ENCODE results near the gene MRGPRD.

MRGPRD gene

DNA sequence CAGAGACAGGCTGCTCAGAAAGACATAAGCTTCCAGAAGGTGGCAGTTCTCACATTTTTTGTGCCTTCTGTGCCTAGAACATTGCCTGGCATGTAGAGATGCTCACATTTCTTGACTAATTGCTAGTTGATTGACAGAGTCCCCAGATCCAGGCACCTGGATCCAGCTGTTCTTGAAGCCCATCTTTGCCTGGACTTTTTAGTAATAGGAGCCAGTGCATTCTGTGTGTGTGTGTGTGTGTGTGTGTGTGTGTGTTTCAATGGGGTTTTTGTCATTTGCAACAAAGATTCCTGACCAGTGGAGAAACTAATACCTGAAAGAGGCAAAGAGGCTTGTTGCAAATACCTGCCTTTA, 17.2 kb upstream of the MRGPRD start:
- TF ChIP-seq, protein P1, sequence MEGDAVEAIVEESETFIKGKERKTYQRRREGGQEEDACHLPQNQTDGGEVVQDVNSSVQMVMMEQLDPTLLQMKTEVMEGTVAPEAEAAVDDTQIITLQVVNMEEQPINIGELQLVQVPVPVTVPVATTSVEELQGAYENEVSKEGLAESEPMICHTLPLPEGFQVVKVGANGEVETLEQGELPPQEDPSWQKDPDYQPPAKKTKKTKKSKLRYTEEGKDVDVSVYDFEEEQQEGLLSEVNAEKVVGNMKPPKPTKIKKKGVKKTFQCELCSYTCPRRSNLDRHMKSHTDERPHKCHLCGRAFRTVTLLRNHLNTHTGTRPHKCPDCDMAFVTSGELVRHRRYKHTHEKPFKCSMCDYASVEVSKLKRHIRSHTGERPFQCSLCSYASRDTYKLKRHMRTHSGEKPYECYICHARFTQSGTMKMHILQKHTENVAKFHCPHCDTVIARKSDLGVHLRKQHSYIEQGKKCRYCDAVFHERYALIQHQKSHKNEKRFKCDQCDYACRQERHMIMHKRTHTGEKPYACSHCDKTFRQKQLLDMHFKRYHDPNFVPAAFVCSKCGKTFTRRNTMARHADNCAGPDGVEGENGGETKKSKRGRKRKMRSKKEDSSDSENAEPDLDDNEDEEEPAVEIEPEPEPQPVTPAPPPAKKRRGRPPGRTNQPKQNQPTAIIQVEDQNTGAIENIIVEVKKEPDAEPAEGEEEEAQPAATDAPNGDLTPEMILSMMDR (IDR thresholded peaks at IDR 0.05; ENCODE audit: low read depth, low read length, missing control alignments): no peak
- no peak for DNase-seq (ENCODE audit: low read depth)
- H3K4me3 ChIP-seq (ENCODE audit: low read depth, low read length): no peak overlapping the region

- no peak overlapping the region for H3K4me3 ChIP-seq (ENCODE audit: low read depth, low read length)
- no peak for DNase-seq (ENCODE audit: low read depth)
These were observed 16.6 kb upstream of the MRGPRD start for GRCh38 chr11:68997124-68997994.

DNA sequence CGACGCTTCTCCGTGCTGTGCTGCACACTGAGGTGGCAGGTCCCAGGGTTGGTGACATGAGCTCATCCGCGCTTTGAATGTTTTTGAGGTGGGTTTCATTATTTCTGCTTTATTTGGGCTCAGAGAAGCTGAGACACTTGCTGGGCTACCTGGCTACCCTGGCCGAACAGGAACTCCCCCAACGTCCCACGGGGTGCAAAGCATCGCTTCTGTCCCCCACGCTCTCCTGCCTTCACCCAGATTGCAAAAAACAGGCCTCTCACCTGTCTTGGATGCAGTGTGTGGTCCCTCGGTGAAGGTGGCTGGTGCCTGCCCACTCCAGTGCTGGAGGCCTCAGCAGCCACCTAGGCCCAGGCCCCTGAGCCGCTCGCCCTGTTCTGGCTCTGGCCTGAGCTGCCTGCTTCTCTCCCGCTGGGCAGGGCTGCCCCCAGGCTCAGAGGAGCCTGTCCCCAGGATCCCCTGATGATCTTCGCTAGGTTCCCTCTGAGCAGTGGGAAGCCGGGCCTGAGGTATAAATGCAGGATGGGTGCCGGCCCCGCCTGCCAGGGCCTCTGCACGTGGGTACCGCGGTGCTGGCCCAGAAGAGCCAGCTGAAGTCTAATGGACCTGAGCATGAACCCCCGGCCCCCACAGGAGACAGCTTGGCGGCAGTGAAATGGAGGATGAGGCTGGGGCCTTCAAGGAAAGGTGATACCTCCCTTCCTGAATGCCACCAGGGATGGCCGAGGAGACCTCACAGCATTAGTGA, 15.8 kb upstream of the MRGPRD start:
- DNase-seq (ENCODE audit: low read depth): no peak
- TF ChIP-seq, protein P1 (IDR thresholded peaks at IDR 0.05; ENCODE audit: low read depth, low read length, missing control alignments): no peak
- no peak overlapping the region for H3K4me3 ChIP-seq (ENCODE audit: low read depth, low read length)

More at GRCh38 chr11:68997124-68997994, 16.6 kb upstream of the MRGPRD start:
- TF ChIP-seq, protein P1 (IDR thresholded peaks at IDR 0.05; ENCODE audit: low read depth, low read length, missing control alignments): no peak

DNA sequence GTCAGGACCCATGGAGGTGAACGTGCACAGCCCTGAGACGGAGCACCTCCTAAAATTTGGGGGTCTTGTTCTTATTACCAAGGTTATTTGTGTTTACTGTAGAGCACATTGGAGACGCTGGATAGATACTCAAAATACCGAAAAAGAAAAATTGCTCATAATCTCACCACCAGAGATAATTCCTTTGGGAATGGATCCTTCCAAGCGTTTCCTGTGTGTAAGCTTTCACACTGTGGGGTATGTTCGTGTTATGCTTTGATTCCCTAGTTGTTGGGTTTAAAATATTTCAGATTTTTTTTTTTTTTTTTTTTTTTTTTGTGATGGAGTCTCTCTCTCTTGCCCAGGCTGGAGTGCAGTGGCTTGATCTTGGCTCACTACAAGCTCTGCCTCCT, 14.1 kb upstream of the MRGPRD start:
- no peak overlapping the region for H3K4me3 ChIP-seq (ENCODE audit: low read depth, low read length)
- TF ChIP-seq, protein P1 (IDR thresholded peaks at IDR 0.05; ENCODE audit: low read depth, low read length, missing control alignments): no peak
- DNase-seq (ENCODE audit: low read depth): no peak

- H3K4me3 ChIP-seq (ENCODE audit: low read depth, low read length): no peak overlapping the region
- TF ChIP-seq, protein P1 (IDR thresholded peaks at IDR 0.05; ENCODE audit: low read depth, low read length, missing control alignments): no peak
- DNase-seq (ENCODE audit: low read depth): no peak
These were observed 13.5 kb upstream of the MRGPRD start for GRCh38 chr11:68994161-68994893.

GRCh38 chr11:68993546-68993945, 12.8 kb upstream of the MRGPRD start:
- H3K4me3 ChIP-seq (ENCODE audit: low read depth, low read length): no peak overlapping the region
- no peak for DNase-seq (ENCODE audit: low read depth)
- TF ChIP-seq, protein P1 (IDR thresholded peaks at IDR 0.05; ENCODE audit: low read depth, low read length, missing control alignments): no peak
